ENCODE results near the gene PIGS. TPM values are rescaled to one million over a fixed set of nuclear protein-coding genes. Genes with fewer than 3 reads are reported as not detected.

The PIGS gene
- total RNA-seq, 1 donor from 2014 or later = 71.5 TPM

GRCh38 chr17:28533091-28533807 is 38.1 kb downstream of the PIGS start:
- H2AFZ ChIP-seq (ENCODE audit: low read depth, low read length) = no peak overlapping the region

GRCh38 chr17:28532050-28532960 is 39.0 kb downstream of the PIGS start:
- TF ChIP-seq EZH2 (IDR thresholded peaks at IDR 0.05; ENCODE audit: insufficient read depth, low read length) = no peak
- no peak for TF ChIP-seq CTCF (IDR thresholded peaks at IDR 0.05; ENCODE audit: insufficient read depth, low read depth, low read length)
- peaks cover 6% of the 10 kb centered on the region for H3K27me3 ChIP-seq (ENCODE audit: insufficient read depth, low read length)
- Mint-ChIP-seq H3K27ac (ENCODE audit: unreplicated experiment) (no peak overlapping the region), H3K27me3 (ENCODE audit: low read depth, unreplicated experiment) (peaks cover 48% of the 10 kb centered on the region), H3K4me1 (ENCODE audit: low read depth, unreplicated experiment) (no peaks in the 10 kb centered on the region), H3K9me3 (ENCODE audit: unreplicated experiment) (no peaks in the 10 kb centered on the region), H3K36me3 (ENCODE audit: low read depth, unreplicated experiment) (peaks cover 3% of the 10 kb centered on the region), H3K4me3 (ENCODE audit: unreplicated experiment) (no peak overlapping the region)
- no peak for FAIRE-seq
- no peaks in the 10 kb centered on the region for H3K36me3 ChIP-seq (ENCODE audit: insufficient read depth, low read length)
- no peak overlapping the region for H3K9ac ChIP-seq (ENCODE audit: low read length)
- H4K20me1 ChIP-seq (ENCODE audit: insufficient read depth, low read length) = no peaks in the 10 kb centered on the region
- H3K4me1 ChIP-seq (ENCODE audit: insufficient read depth, low read length) = peaks cover 4% of the 10 kb centered on the region
- H3K4me3 ChIP-seq (ENCODE audit: insufficient read depth, low read depth, low read length) = no peak overlapping the region
- H3K27ac ChIP-seq (ENCODE audit: low read depth, low read length) = no peak overlapping the region
- H3K79me2 ChIP-seq (ENCODE audit: insufficient read depth, low read length) = no peaks in the 10 kb centered on the region
- DNase-seq (ENCODE audit: low read depth) = no peak
- H3K9me3 ChIP-seq (ENCODE audit: insufficient read depth, low read depth, low read length) = no peaks in the 10 kb centered on the region
- H3K4me2 ChIP-seq (ENCODE audit: low read length) = no peak overlapping the region
- no peak overlapping the region for H2AFZ ChIP-seq (ENCODE audit: low read depth, low read length)

More at GRCh38 chr17:28533091-28533807, 38.1 kb downstream of the PIGS start:
- H3K4me3 ChIP-seq (ENCODE audit: insufficient read depth, low read depth, low read length) = no peak overlapping the region
- no peak for FAIRE-seq
- Mint-ChIP-seq H3K4me1 (ENCODE audit: low read depth, unreplicated experiment) (no peaks in the 10 kb centered on the region), H3K36me3 (ENCODE audit: low read depth, unreplicated experiment) (peaks cover 3% of the 10 kb centered on the region), H3K9me3 (ENCODE audit: unreplicated experiment) (no peaks in the 10 kb centered on the region), H3K27me3 (ENCODE audit: low read depth, unreplicated experiment) (peaks cover 57% of the 10 kb centered on the region), H3K4me3 (ENCODE audit: unreplicated experiment) (no peak overlapping the region), H3K27ac (ENCODE audit: unreplicated experiment) (no peak overlapping the region)
- H4K20me1 ChIP-seq (ENCODE audit: insufficient read depth, low read length) = no peaks in the 10 kb centered on the region
- no peaks in the 10 kb centered on the region for H3K9me3 ChIP-seq (ENCODE audit: insufficient read depth, low read depth, low read length)
- H3K27ac ChIP-seq (ENCODE audit: low read depth, low read length) = no peak overlapping the region
- H3K27me3 ChIP-seq (ENCODE audit: insufficient read depth, low read length) = peaks cover 6% of the 10 kb centered on the region
- H3K4me2 ChIP-seq (ENCODE audit: low read length) = no peak overlapping the region
- H3K4me1 ChIP-seq (ENCODE audit: insufficient read depth, low read length) = peaks cover 4% of the 10 kb centered on the region
- DNase-seq (ENCODE audit: low read depth) = no peak
- no peaks in the 10 kb centered on the region for H3K36me3 ChIP-seq (ENCODE audit: insufficient read depth, low read length)
- H3K9ac ChIP-seq (ENCODE audit: low read length) = no peak overlapping the region
- TF ChIP-seq EZH2 (IDR thresholded peaks at IDR 0.05; ENCODE audit: insufficient read depth, low read length) (no peak), CTCF (IDR thresholded peaks at IDR 0.05; ENCODE audit: insufficient read depth, low read depth, low read length) (no peak)
- no peaks in the 10 kb centered on the region for H3K79me2 ChIP-seq (ENCODE audit: insufficient read depth, low read length)
